SU-DHL-6 (cell line): ENCODE data around the gene ARID5B.

Experiments
- CTCF ChIP-seq: fragments of 200-600 bp; sonication (generic); IDR thresholded peaks from one replicate; pipeline ENCODE4 v1.5.1; 2017; ENCODE audit warnings: antibody characterized with exemption, mild to moderate bottlenecking, low read length, moderate library complexity; ENCODE audit not compliant: insufficient read depth, poor library complexity, severe bottlenecking
- EZH2phosphoT487 ChIP-seq: fragments of 200-600 bp; sonication (generic), shearing (Covaris generic); conservative IDR thresholded peaks from 2 replicates; pipeline ENCODE4 v1.6.1; 2018; ENCODE audit warnings: mild to moderate bottlenecking, antibody characterized with exemption, low read length, moderate library complexity, mixed read lengths

- no peak for TF ChIP-seq CTCF
- no peak for TF ChIP-seq EZH2phosphoT487
Observed at GRCh38 chr10:62082271-62082656, 180.8 kb downstream of the ARID5B start.
